GM18526 (cell line): ENCODE measurements around the gene DHFR.

Source experiments
- POLR2A ChIP-seq: IDR thresholded peaks from 3 replicates; pipeline ENCODE4 v1.6.1; 2011; ENCODE audit not compliant: insufficient read length; ENCODE audit errors: extremely low read depth

Gene DHFR

GRCh38 chr5:80625230-80625629, 29.6 kb downstream of the DHFR start:
- no peak for TF ChIP-seq POLR2A

- no peak for TF ChIP-seq POLR2A
These were observed 30.8 kb downstream of the DHFR start for GRCh38 chr5:80623999-80624398.

- TF ChIP-seq POLR2A = no peak
These were observed 32.0 kb downstream of the DHFR start for GRCh38 chr5:80622756-80623155.

GRCh38 chr5:80620211-80620610, 34.6 kb downstream of the DHFR start:
- TF ChIP-seq POLR2A = no peak

GRCh38 chr5:80619086-80619485, 35.7 kb downstream of the DHFR start:
- TF ChIP-seq POLR2A = no peak

GRCh38 chr5:80618438-80618837, 36.3 kb downstream of the DHFR start:
- TF ChIP-seq POLR2A = no peak

- TF ChIP-seq POLR2A = no peak
These were observed 39.4 kb downstream of the DHFR start for GRCh38 chr5:80615266-80615914.

GRCh38 chr5:80609692-80610091, 45.1 kb downstream of the DHFR start:
- TF ChIP-seq POLR2A = no peak

GRCh38 chr5:80608731-80609130, 46.1 kb downstream of the DHFR start:
- no peak for TF ChIP-seq POLR2A

- TF ChIP-seq POLR2A = no peak
These were observed 47.0 kb downstream of the DHFR start for GRCh38 chr5:80607832-80608231.

GRCh38 chr5:80607343-80607742, 47.4 kb downstream of the DHFR start:
- TF ChIP-seq POLR2A = no peak

- no peak for TF ChIP-seq POLR2A
These were observed 53.7 kb downstream of the DHFR start for GRCh38 chr5:80600943-80601693.

- no peak for TF ChIP-seq POLR2A
These were observed 57.3 kb downstream of the DHFR start for GRCh38 chr5:80597500-80597899.

- TF ChIP-seq POLR2A = no peak
These were observed 60.0 kb downstream of the DHFR start for GRCh38 chr5:80594810-80595209.

- no peak for TF ChIP-seq POLR2A
These were observed 62.0 kb downstream of the DHFR start for GRCh38 chr5:80592761-80593160.

GRCh38 chr5:80592105-80592504, 62.7 kb downstream of the DHFR start:
- no peak for TF ChIP-seq POLR2A

- TF ChIP-seq POLR2A = no peak
These were observed 63.4 kb downstream of the DHFR start for GRCh38 chr5:80591352-80591751.
